Fibroblast of lung (primary cell): ENCODE results near the gene SLIT1. TPM values are rescaled to one million over a fixed set of nuclear protein-coding genes. Genes with fewer than 3 reads are reported as not detected.
A peak's percentile ranks its signal among the peaks of the same experiment; 100 is the strongest.

Experiments used
- DNase-seq, 2 donors: peaks; one replicate each; pipeline versions ENCODE4 v3.0.0 to v3.0.0-alpha.2; 2010; ENCODE audit warnings: low read depth in 2 of 2
- H2AFZ ChIP-seq: 2 replicates; pipeline ENCODE4 v1.5.1; 2012; ENCODE audit warnings: low read length, control low read depth, inconsistent platforms
- H3K27ac ChIP-seq: 2 replicates; pipeline ENCODE4 v1.5.1; 2011; ENCODE audit warnings: low read length, control low read depth; ENCODE audit not compliant: insufficient read depth
- H3K27me3 ChIP-seq: 2 replicates; pipeline ENCODE4 v1.5.1; 2011; ENCODE audit warnings: mild to moderate bottlenecking, low read length; ENCODE audit not compliant: control insufficient read depth, insufficient read depth
- H3K36me3 ChIP-seq: 2 replicates; pipeline ENCODE4 v1.5.1; 2011; ENCODE audit warnings: low read length; ENCODE audit not compliant: control insufficient read depth, insufficient read depth
- H3K4me1 ChIP-seq: 2 replicates; pipeline ENCODE4 v1.5.1; 2011; ENCODE audit warnings: low read length; ENCODE audit not compliant: control insufficient read depth, insufficient read depth; ENCODE audit errors: extremely low read depth
- H3K4me2 ChIP-seq: 2 replicates; pipeline ENCODE4 v1.5.1; 2011; ENCODE audit warnings: low read length, control low read depth; ENCODE audit not compliant: insufficient read depth; ENCODE audit errors: extremely low read depth
- H3K4me3 ChIP-seq, 4 experiments: fragments of 200-600 bp in 1 of 4; sonication (generic) in 1 of 4; replicated peaks in 1 of 4; 2 replicates each; pipeline ENCODE4 v1.5.1; 2011 to 2016; ENCODE audit warnings: low read length in 4 of 4, low read depth in 3 of 4, mild to moderate bottlenecking in 3 of 4, control low read depth in 2 of 4, inconsistent platforms in 1 of 4, mixed read lengths in 1 of 4; ENCODE audit not compliant: insufficient read depth in 1 of 4; ENCODE audit errors: control extremely low read depth in 1 of 4
- H3K79me2 ChIP-seq: 2 replicates; pipeline ENCODE4 v1.5.1; 2012; ENCODE audit warnings: mild to moderate bottlenecking, low read length, inconsistent platforms; ENCODE audit not compliant: control insufficient read depth, insufficient read depth
- H3K9ac ChIP-seq: 2 replicates; pipeline ENCODE4 v1.5.1; 2011; ENCODE audit warnings: mild to moderate bottlenecking, low read length, control low read depth; ENCODE audit not compliant: insufficient read depth
- H3K9me3 ChIP-seq: 2 replicates; pipeline ENCODE4 v1.5.1; 2012; ENCODE audit warnings: low read depth, low read length; ENCODE audit not compliant: control insufficient read depth, insufficient read depth
- H4K20me1 ChIP-seq: 2 replicates; pipeline ENCODE4 v1.5.1; 2011; ENCODE audit warnings: low read length; ENCODE audit not compliant: control insufficient read depth, insufficient read depth; ENCODE audit errors: extremely low read depth
- CTCF ChIP-seq, 2 donors: IDR thresholded peaks in 1 of 2; conservative IDR thresholded peaks in 1 of 2; 1 replicate in 1 of 2; 2 replicates in 1 of 2; pipeline ENCODE4 v1.5.1; 2011 to 2012; ENCODE audit warnings: low read length in 2 of 2, control low read depth in 1 of 2, inconsistent platforms in 1 of 2, low read depth in 1 of 2, mild to moderate bottlenecking in 1 of 2
- EZH2 ChIP-seq: IDR thresholded peaks from 2 replicates; pipeline ENCODE4 v1.5.1; 2012; ENCODE audit warnings: low read length, control low read depth, mild to moderate bottlenecking; ENCODE audit errors: missing control alignments
- polyA minus RNA-seq: library from RNA; depleted of rRNA, polyadenylated mRNA; stranded (reverse); fragments of >200 nt; gene quantifications from 2 replicates; pipeline ENCODE4 v1.2.3, GENCODE V29; 2011; ENCODE audit warnings: low replicate concordance
- polyA plus RNA-seq, 2 donors: library from polyadenylated mRNA; depleted of rRNA in 1 of 2; stranded (reverse) in 1 of 2; unstranded in 1 of 2; fragments of >200 nt; gene quantifications; 2 replicates each; pipeline ENCODE4 v1.2.1, GENCODE V29; 2011 to 2012; ENCODE audit warnings: missing spikeins in 1 of 2
- total RNA-seq: library from RNA; depleted of rRNA; stranded (reverse); fragments of >200 nt; gene quantifications from 2 replicates; pipeline ENCODE4 v1.2.1, GENCODE V29; 2014

The SLIT1 gene
- total RNA-seq (under 0.01 and 0.17 TPM in 2 replicates), polyA plus RNA-seq (0.01 and 0.02 TPM in 2 replicates), polyA minus RNA-seq (not detected in 2 replicates)
- polyA plus RNA-seq (2012): 0.01 TPM in 1 of 2 replicates, not detected in the other

- Histone ChIP-seq H3K79me2 (no peaks in the 10 kb centered on the region), H3K27ac (no peak within 1 kb of the TSS), H3K4me2 (no peak within 1 kb of the TSS), H3K4me1 (no peaks in the 10 kb centered on the region), H4K20me1 (no peaks in the 10 kb centered on the region), H3K9ac (no peak within 1 kb of the TSS), H3K9me3 (no peaks in the 10 kb centered on the region), H3K27me3 (peaks cover 30% of the 10 kb centered on the region), H3K4me3 (no peak within 1 kb of the TSS), H2AFZ (no peak within 1 kb of the TSS), H3K36me3 (no peaks in the 10 kb centered on the region)
- no peak for DNase-seq
- TF ChIP-seq CTCF (conservative IDR thresholded peaks at IDR 0.05 in 1 of 2, IDR thresholded peaks at IDR 0.05 in 1 of 2; ENCODE audit: low read depth in 1 of 2, low read length in 2 of 2) (no peak), EZH2 (no peak)
These were observed at the start of gene SLIT1 for GRCh38 chr10:97185326-97186058. SLIT1 (minus strand) TSS chr10:97185959; CDS start chr10:97185674, 285 bp downstream.

- Histone ChIP-seq H3K9ac (no peak overlapping the region), H3K9me3 (no peaks in the 10 kb centered on the region), H2AFZ (no peak overlapping the region), H3K4me3 (no peak overlapping the region), H3K4me1 (no peaks in the 10 kb centered on the region), H3K79me2 (no peaks in the 10 kb centered on the region), H3K27me3 (no peaks in the 10 kb centered on the region), H3K4me2 (no peak overlapping the region), H4K20me1 (no peaks in the 10 kb centered on the region), H3K36me3 (no peaks in the 10 kb centered on the region), H3K27ac (no peak overlapping the region)
- DNase-seq: no peak
- no peak for TF ChIP-seq CTCF (conservative IDR thresholded peaks at IDR 0.05 in 1 of 2, IDR thresholded peaks at IDR 0.05 in 1 of 2; ENCODE audit: low read depth in 1 of 2, low read length in 2 of 2)
These were observed 49.6 kb upstream of the SLIT1 start for GRCh38 chr10:97235353-97235752.

- Histone ChIP-seq H3K79me2 (no peaks in the 10 kb centered on the region), H3K36me3 (no peaks in the 10 kb centered on the region), H2AFZ (no peak overlapping the region), H3K9me3 (no peaks in the 10 kb centered on the region), H3K4me1 (no peaks in the 10 kb centered on the region), H4K20me1 (no peaks in the 10 kb centered on the region), H3K4me2 (no peak overlapping the region), H3K9ac (no peak overlapping the region), H3K4me3 (no peak overlapping the region), H3K27me3 (no peaks in the 10 kb centered on the region), H3K27ac (no peak overlapping the region)
- peak; percentile 33 to 67 for DNase-seq
- peak; percentile 48 to 72 for TF ChIP-seq CTCF (conservative IDR thresholded peaks at IDR 0.05 in 1 of 2, IDR thresholded peaks at IDR 0.05 in 1 of 2; ENCODE audit: low read depth in 1 of 2, low read length in 2 of 2)
- no peak for TF ChIP-seq EZH2
These were observed 48.6 kb upstream of the SLIT1 start for GRCh38 chr10:97234400-97234799.
